HG03521 (cell line): Measurements from ENCODE around the gene PCDHGA6.
"Not testable (repeated sequence)": the region's sequence is repeated elsewhere in the genome, so short reads cannot be mapped to it uniquely, and the experiment has no call there.

Experiments
- ATAC-seq: cut with Tn5 transposase; IDR thresholded peaks from one replicate; pipeline ENCODE4 v1.9.1; 2021; ENCODE audit warnings: mild to moderate bottlenecking, moderate library complexity; ENCODE audit not compliant: unreplicated experiment

PCDHGA6 gene

GRCh38 chr5:141373673-141374317, at the start of gene PCDHGA6:
Gene PCDHGA6, plus strand, starts transcription at chr5:141373891. Its CDS starts 193 bp downstream, at chr5:141374084.
- ATAC-seq: no peak

GRCh38 chr5:141326088-141326854, 47.4 kb upstream of the PCDHGA6 start:
- peak; percentile 84 for ATAC-seq

DNA sequence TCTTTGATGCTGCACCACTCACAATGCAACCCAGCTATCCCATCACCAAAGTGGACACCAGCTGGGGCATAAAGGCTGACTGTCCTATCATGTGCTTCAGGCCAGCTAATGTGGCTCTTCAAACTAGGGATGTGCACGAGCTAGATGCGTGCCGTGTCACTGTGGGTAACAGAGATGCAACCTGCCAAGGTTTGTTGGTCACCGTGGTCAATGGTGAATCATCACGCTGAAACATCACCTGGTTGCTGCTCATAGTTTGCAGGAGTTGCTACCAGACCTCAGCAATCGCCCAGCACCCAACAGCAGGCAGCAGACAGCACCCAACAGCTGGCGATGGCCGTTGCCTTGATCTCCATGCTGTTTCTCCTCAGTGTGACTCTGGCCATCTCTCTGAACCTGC, 45.5 kb upstream of the PCDHGA6 start:
- no peak for ATAC-seq

DNA sequence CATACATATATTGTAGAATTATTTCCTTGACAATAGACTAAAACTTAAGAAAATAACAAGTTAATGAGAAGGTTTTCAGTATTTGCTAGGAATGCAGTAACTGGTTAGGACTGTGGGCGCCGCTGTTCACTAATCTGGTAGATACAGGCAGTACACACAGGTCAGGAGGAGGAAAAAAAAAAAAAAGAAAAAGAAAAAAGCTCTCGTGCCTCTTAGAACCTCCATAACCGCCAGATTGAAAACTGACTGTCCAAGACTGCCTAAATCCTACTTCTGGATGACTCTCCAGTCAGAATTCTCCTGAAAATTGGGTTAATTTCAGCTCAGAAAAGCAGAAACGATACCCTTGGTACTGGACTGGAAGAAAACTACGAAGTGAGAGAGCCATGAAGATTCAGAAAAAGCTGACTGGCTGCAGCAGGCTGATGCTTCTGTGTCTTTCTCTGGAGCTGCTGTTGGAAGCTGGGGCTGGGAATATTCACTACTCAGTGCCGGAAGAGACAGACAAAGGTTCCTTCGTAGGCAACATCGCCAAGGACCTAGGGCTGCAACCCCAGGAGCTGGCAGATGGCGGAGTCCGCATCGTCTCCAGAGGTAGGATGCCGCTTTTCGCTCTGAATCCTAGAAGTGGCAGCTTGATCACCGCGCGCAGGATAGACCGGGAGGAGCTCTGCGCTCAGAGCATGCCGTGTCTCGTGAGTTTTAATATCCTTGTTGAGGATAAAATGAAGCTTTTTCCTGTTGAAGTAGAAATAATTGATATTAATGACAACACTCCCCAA, 43.2 kb upstream of the PCDHGA6 start, which contains the start of gene PCDHGA1:
Gene PCDHGA1, plus strand, starts transcription at position 216 of the 782 bp plus-strand sequence.
- ATAC-seq: no peak

DNA sequence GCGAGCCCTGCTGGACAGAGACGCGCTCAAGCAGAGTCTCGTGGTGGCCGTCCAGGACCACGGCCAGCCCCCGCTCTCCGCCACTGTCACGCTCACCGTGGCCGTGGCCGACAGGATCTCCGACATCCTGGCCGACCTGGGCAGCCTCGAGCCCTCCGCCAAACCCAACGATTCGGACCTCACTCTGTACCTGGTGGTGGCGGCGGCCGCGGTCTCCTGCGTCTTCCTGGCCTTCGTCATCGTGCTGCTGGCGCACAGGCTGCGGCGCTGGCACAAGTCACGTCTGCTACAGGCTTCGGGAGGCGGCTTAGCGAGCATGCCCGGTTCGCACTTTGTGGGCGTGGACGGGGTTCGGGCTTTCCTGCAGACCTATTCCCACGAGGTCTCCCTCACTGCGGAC, 41.1 kb upstream of the PCDHGA6 start:
- not testable (repeated sequence) for ATAC-seq

DNA sequence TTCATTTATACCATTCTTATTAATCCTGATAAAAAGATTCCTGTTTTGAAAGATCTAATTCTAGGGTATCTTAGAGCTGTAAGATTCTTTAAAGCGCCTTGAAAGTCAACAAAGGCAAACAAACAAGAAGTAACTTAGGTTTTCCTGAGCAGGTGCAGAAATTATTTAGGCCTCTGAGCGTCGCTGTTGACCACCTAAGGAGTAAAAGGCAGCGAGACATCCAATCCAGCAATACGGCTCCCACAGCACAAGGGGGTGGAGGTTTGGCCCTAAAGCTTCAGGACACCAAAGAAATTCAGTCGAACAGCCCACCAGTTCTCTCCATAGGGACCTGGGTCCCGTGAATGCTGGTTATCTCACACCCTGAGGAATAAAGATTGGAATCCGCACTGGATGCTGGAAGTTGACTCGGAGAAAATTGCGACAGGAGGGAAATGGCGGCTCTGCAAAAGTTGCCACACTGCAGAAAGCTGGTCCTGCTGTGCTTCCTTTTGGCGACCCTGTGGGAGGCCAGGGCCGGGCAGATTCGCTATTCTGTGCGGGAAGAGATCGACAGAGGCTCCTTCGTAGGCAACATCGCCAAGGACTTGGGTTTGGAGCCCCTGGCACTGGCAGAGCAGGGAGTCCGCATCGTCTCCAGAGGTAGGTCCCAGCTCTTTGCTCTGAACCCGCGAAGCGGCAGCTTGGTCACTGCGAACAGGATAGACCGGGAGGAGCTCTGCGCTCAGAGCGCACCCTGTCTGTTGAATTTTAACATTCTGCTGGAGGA, 35.0 kb upstream of the PCDHGA6 start, which contains the start of gene PCDHGA2:
Gene PCDHGA2, plus strand, starts transcription at position 223 of the 769 bp plus-strand sequence.
- no peak for ATAC-seq

DNA sequence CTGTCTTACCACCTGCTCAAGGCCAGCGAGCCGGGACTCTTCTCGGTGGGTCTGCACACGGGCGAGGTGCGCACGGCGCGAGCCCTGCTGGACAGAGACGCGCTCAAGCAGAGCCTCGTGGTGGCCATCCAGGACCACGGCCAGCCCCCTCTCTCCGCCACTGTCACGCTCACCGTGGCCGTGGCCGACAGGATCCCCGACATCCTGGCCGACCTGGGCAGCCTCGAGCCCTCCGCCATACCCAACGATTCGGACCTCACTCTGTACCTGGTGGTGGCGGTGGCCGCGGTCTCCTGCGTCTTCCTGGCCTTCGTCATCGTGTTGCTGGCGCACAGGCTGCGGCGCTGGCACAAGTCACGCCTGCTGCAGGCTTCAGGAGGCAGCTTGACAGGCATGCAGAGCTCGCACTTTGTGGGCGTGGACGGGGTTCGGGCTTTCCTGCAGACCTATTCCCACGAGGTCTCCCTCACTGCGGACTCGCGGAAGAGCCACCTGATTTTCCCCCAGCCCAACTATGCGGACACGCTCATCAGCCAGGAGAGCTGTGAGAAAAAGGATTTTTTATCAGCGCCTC, 32.8 kb upstream of the PCDHGA6 start:
- not testable (repeated sequence) for ATAC-seq

GRCh38 chr5:141342773-141343172, 30.9 kb upstream of the PCDHGA6 start:
- ATAC-seq: no peak

DNA sequence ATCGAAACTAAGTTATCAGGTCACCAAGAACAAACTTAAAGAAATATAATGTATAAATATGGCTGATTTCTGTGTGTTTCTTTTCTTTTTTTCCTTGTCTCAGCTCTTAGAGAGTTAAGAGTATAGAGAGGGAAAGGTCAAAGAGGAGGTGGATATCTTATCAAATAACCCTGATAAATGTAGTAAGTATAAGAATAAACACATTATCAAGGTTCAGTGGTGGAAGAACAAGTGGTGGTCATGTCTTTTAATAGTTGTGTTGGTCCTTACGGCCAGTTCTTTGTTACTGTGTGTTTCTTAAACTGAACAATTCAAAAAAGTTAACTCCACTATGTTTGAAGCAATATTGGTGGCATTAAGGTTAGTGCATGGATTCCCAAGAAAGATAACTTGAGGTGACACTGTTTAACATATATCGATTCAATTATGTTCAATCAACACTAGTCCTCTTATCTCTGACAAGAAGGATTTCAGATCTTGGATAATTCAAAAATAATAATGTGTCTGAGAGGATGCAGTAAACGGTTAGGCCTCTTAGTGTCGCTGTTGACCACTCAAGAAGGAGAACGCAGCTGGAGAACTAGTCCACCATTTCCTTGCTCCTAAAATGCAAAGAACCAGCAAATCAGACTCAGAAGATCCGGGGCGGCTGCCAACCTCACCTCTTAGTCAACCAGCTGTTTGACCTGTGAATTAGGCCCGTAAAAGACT, 30.3 kb upstream of the PCDHGA6 start, which contains the start of gene PCDHGA3:
Gene PCDHGA3, plus strand, starts transcription at position 588 of the 711 bp plus-strand sequence. CDS start 205 bp downstream, outside the sequence.
- no peak for ATAC-seq

- ATAC-seq: no peak
These were observed 29.7 kb upstream of the PCDHGA6 start for GRCh38 chr5:141343953-141344463.

- ATAC-seq: no peak
These were observed 28.4 kb upstream of the PCDHGA6 start for GRCh38 chr5:141345327-141345726.

DNA sequence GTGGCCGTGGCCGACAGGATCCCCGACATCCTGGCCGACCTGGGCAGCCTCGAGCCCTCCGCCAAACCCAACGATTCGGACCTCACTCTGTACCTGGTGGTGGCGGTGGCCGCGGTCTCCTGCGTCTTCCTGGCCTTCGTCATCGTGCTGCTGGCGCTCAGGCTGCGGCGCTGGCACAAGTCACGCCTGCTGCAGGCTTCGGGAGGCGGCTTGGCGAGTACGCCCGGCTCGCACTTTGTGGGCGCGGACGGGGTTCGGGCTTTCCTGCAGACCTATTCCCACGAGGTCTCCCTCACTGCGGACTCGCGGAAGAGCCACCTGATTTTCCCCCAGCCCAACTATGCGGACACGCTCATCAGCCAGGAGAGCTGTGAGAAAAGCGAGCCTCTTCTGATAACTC, 27.7 kb upstream of the PCDHGA6 start:
- not testable (repeated sequence) for ATAC-seq

DNA sequence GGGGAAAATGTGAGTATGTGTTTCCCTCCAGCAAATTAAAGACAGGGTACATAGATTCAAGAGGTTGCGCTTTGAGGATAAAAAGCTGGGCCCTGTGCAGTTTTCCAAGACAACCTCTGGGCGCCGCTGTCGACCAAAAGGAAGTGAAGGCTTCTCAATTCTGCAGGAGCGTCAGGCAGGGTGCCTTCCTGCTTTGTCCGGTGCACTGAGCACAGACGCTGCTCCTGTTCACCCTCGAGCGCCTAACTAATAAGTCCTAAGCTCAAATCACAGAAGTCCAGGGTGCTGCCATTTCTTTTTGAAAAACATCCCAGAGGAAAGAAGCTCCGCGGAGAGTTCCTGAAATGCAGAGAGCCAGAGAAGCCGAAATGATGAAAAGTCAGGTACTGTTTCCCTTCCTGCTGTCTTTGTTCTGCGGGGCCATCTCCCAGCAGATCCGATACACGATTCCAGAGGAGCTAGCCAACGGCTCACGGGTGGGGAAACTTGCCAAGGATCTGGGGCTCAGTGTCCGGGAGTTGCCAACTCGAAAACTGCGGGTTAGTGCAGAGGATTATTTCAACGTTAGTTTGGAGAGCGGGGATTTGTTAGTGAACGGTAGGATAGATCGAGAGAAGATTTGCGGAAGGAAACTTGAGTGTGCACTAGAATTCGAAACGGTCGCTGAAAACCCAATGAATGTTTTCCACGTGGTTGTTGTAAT, 23.6 kb upstream of the PCDHGA6 start, which contains the start of gene PCDHGB1:
Gene PCDHGB1, plus strand, starts transcription at position 183 of the 703 bp plus-strand sequence. Its CDS starts 162 bp downstream, at position 345.
- ATAC-seq: peak; percentile 88

DNA sequence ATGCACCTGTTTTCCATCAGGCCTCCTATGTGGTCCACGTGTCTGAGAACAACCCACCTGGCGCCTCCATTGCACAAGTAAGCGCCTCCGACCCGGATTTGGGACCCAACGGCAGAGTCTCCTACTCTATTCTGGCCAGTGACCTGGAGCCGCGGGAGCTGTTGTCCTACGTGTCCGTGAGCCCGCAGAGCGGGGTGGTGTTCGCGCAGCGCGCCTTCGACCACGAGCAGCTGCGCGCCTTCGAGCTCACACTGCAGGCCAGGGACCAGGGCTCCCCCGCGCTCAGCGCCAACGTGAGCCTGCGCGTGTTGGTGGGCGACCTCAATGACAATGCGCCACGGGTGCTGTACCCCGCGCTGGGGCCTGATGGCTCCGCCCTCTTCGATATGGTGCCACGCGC, 22.1 kb upstream of the PCDHGA6 start:
- ATAC-seq: no peak

DNA sequence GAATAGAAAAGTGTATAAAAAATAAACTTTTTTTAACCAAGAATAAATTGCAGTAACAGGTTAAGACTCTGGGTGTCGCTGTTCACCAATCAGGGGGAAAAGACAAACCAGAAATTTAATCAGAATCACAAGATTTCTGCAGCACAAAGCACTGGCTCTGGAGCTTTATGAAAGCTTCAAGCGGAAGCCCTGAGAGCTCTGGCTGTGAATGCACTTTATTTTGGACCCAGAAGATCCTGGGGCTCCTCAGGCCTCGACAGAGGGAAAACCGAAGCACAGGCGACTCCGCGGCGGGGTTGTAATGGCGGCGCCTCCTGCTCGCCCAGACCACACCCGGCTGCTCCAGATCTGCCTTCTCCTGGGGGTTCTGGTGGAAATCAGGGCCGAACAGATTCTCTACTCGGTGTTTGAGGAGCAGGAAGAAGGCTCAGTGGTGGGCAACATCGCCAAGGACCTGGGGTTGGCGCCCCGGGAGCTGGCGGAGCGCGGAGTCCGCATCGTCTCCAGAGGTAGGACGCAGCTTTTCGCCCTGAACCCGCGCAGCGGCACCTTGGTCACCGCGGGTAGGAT, 18.7 kb upstream of the PCDHGA6 start, which contains the start of gene PCDHGA4:
Gene PCDHGA4, plus strand, starts transcription at position 122 of the 570 bp plus-strand sequence. Its CDS starts 87 bp downstream, at position 209.
- ATAC-seq: no peak

GRCh38 chr5:141355641-141356040, 18.1 kb upstream of the PCDHGA6 start:
- ATAC-seq: no peak

GRCh38 chr5:141356133-141356532, 17.6 kb upstream of the PCDHGA6 start:
- ATAC-seq: no peak

DNA sequence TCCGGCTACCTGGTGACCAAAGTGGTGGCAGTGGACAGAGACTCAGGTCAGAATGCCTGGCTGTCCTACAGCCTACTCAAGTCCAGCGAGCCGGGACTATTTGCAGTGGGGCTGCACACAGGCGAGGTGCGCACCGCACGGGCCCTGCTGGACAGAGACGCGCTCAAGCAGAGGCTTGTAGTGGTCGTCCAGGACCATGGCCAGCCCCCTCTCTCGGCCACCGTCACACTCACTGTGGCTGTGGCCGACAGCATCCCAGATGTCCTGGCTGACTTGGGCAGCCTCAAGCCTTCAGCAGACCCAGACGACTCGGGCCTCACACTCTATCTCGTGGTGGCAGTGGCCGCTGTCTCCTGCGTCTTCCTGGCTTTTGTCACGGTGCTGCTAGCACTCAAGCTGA, 16.7 kb upstream of the PCDHGA6 start:
- no peak for ATAC-seq
